ENCODE measurements around the gene CEACAM19. TPM values are rescaled to one million over a fixed set of nuclear protein-coding genes. Genes with fewer than 3 reads are reported as not detected.

The CEACAM19 gene
- total RNA-seq, 1 experiment from 2014 or later = 67.8 TPM

DNA sequence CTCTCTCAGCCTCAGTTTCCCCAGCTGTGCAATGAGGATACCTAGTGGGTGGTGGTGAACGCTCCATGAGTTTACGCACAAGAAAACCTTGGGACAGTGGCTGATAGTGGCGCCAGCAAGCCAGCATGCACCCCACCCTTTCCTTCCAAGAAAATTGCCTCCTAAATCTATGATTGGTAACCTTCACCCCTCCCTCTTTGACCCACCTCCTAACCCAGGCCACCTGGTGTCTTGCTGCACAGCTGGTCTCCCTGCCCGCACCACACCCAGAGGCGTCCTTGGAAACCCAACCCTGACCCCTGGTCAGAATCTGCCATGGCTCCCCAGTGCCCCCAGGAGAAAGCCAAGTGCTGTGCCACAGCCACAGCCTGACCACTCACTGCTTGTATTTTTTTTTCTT lies 54.4 kb downstream of the CEACAM19 start:
- BruUV-seq (replicated peaks) = TSS peak; percentile 59

DNA sequence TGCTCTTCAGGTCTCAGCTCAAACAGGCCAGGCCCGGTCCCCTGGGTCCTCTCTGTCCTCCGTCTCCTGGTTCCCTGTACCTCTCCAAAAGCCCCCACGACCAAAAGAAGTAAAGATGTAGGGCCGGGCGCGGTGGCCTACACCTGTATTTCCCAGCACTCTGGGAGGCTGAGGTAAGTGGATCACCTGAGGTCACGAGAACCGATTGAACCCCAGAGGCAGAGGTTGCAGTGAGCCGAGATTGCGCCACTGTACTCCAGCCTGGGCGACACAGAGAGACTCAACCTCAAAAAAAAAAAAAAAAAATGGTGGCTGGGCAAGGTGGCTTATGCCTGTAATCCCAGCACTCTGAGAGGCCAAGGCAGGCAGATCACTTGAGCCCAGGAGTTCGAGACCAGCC lies 55.2 kb downstream of the CEACAM19 start:
- H3K9me3 Mint-ChIP-seq (ENCODE audit: low read depth, unreplicated experiment) = no peaks in the 10 kb centered on the region

More for the DNA sequence above, 54.4 kb downstream of the CEACAM19 start:
- DNase-seq = no peak
- intact Hi-C loops (cut with micrococcal nuclease; ENCODE audit: unreplicated experiment) = loop anchor here (2.0 to 10.0 kb wide), 2 partner anchors 27 to 119 kb away; partner anchors contain the start of gene NECTIN2
- H3K4me1 Mint-ChIP-seq (ENCODE audit: low read depth, unreplicated experiment) = peaks cover 54% of the 10 kb centered on the region
- H3K27me3 Mint-ChIP-seq (ENCODE audit: unreplicated experiment) = no peaks in the 10 kb centered on the region
- peak overlapping the region; percentile 74 for H3K27ac Mint-ChIP-seq (ENCODE audit: unreplicated experiment)
- H3K9me3 Mint-ChIP-seq (ENCODE audit: low read depth, unreplicated experiment) = no peaks in the 10 kb centered on the region
- TF ChIP-seq, protein P1, sequence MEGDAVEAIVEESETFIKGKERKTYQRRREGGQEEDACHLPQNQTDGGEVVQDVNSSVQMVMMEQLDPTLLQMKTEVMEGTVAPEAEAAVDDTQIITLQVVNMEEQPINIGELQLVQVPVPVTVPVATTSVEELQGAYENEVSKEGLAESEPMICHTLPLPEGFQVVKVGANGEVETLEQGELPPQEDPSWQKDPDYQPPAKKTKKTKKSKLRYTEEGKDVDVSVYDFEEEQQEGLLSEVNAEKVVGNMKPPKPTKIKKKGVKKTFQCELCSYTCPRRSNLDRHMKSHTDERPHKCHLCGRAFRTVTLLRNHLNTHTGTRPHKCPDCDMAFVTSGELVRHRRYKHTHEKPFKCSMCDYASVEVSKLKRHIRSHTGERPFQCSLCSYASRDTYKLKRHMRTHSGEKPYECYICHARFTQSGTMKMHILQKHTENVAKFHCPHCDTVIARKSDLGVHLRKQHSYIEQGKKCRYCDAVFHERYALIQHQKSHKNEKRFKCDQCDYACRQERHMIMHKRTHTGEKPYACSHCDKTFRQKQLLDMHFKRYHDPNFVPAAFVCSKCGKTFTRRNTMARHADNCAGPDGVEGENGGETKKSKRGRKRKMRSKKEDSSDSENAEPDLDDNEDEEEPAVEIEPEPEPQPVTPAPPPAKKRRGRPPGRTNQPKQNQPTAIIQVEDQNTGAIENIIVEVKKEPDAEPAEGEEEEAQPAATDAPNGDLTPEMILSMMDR (IDR thresholded peaks at IDR 0.05; ENCODE audit: unreplicated experiment) = no peak
- peak overlapping the region; percentile 22 for H3K4me3 Mint-ChIP-seq (ENCODE audit: low read depth, unreplicated experiment)
- CTCF ChIA-PET = interaction anchor here (0.6 to 7.9 kb wide), 14 partner anchors 10 to 149 kb away, joined by 3 to 223 read pairs (median 8); partner anchors contain the start of gene NECTIN2
- H3K36me3 Mint-ChIP-seq (ENCODE audit: insufficient read depth, unreplicated experiment) = peaks cover 5% of the 10 kb centered on the region

DNA sequence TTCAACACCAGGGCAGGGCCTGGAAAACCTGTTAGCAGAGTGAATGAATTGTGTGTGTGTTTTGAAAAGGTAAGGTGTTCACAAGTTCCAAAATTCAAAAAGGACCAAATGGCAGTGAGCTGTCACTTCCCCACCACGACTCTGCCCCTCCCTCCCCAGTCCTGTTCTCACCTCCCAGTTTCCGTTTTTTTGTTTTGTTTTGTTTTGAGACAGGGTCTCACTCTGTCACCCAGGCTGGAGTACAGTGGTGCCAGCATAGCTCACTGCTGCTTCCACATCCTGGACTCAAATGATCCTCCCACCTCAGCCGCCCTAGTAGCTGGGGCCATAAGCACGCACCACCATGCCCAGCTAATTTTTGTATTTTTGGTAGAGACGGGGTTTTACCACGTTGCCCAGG lies 56.9 kb downstream of the CEACAM19 start:
- Mint-ChIP-seq H3K27me3 (ENCODE audit: unreplicated experiment) (no peaks in the 10 kb centered on the region), H3K27ac (ENCODE audit: unreplicated experiment) (no peak overlapping the region), H3K4me3 (ENCODE audit: low read depth, unreplicated experiment) (no peak overlapping the region), H3K4me1 (ENCODE audit: low read depth, unreplicated experiment) (peaks cover 60% of the 10 kb centered on the region), H3K9me3 (ENCODE audit: low read depth, unreplicated experiment) (no peaks in the 10 kb centered on the region), H3K36me3 (ENCODE audit: insufficient read depth, unreplicated experiment) (peaks cover 10% of the 10 kb centered on the region)
- no peak for DNase-seq
- CTCF ChIA-PET = interaction anchor here (0.6 to 1.2 kb wide), 2 partner anchors 43 to 109 kb away, joined by 3 to 7 read pairs; no protein-coding TSS in a partner anchor
- TF ChIP-seq, protein P1 (IDR thresholded peaks at IDR 0.05; ENCODE audit: unreplicated experiment) = no peak
- BruUV-seq (replicated peaks) = no TSS peak
- intact Hi-C loops (cut with micrococcal nuclease; ENCODE audit: unreplicated experiment) = loop anchor here (10.0 kb wide), 1 partner anchor 117 kb away; the partner anchor contains the start of gene NECTIN2

More for the DNA sequence above, 55.2 kb downstream of the CEACAM19 start:
- intact Hi-C loops (cut with micrococcal nuclease; ENCODE audit: unreplicated experiment) = loop anchor here (10.0 kb wide), 1 partner anchor 118 kb away; the partner anchor contains the start of gene NECTIN2
- Mint-ChIP-seq H3K4me3 (ENCODE audit: low read depth, unreplicated experiment) (no peak overlapping the region), H3K27me3 (ENCODE audit: unreplicated experiment) (no peaks in the 10 kb centered on the region), H3K27ac (ENCODE audit: unreplicated experiment) (peak overlapping the region; percentile 74), H3K36me3 (ENCODE audit: insufficient read depth, unreplicated experiment) (peaks cover 5% of the 10 kb centered on the region), H3K4me1 (ENCODE audit: low read depth, unreplicated experiment) (peaks cover 56% of the 10 kb centered on the region)
- no TSS peak for BruUV-seq (replicated peaks)
- DNase-seq = no peak
- TF ChIP-seq, protein P1 (IDR thresholded peaks at IDR 0.05; ENCODE audit: unreplicated experiment) = no peak
- CTCF ChIA-PET = interaction anchor here (0.7 to 7.9 kb wide), 2 partner anchors 43 to 46 kb away, joined by 3 to 223 read pairs; no protein-coding TSS in a partner anchor

DNA sequence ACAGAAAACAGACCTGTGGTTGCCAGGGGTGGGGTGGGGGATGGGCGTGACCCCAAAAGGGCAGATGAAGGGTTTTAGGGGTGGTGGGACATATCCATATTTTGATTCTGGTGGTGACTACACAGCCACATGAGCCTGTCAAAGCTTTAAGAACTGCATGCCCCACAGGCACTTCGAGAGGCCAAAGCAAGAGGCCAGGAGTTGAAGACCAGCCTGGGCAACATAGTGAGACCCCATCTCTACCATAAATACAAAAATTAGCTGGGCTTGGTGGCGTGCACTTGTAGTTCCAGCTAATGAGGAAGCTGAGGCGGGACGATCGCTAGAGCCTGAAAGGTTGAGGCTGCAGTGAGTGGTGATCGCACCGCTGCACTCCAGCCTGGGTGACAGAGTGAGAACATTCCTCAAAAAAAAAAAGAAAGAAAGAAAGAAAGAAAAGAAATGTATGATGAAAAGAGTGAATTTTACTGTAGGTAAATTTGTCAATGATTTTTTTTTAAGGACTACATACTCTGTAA lies 58.3 kb downstream of the CEACAM19 start:
- Mint-ChIP-seq H3K27ac (ENCODE audit: unreplicated experiment) (no peak overlapping the region), H3K27me3 (ENCODE audit: unreplicated experiment) (no peaks in the 10 kb centered on the region), H3K4me3 (ENCODE audit: low read depth, unreplicated experiment) (no peak overlapping the region), H3K4me1 (ENCODE audit: low read depth, unreplicated experiment) (peaks cover 51% of the 10 kb centered on the region), H3K9me3 (ENCODE audit: low read depth, unreplicated experiment) (no peaks in the 10 kb centered on the region), H3K36me3 (ENCODE audit: insufficient read depth, unreplicated experiment) (peaks cover 18% of the 10 kb centered on the region)
- CTCF ChIA-PET = interaction anchor here (0.6 to 0.7 kb wide), 2 partner anchors 44 to 240 kb away, joined by 4 to 5 read pairs; no protein-coding TSS in a partner anchor
- TF ChIP-seq, protein P1 (IDR thresholded peaks at IDR 0.05; ENCODE audit: unreplicated experiment) = no peak
- intact Hi-C loops (cut with micrococcal nuclease; ENCODE audit: unreplicated experiment) = loop anchor here (10.0 kb wide), 1 partner anchor 115 kb away; the partner anchor contains the start of gene NECTIN2
- BruUV-seq (replicated peaks) = no TSS peak
- DNase-seq = no peak

Data from Calu3 (cell line).